Brain microvascular endothelial cell (primary cell): ENCODE results near the gene NTM.

Experiments
- DNase-seq: peaks from one replicate; pipeline ENCODE4 v3.0.0-alpha.2; 2020
- H3K27ac ChIP-seq: fragments of 250-450 bp; sonication (Bioruptor Pico); 2 replicates; pipeline ENCODE4 v1.5.1; 2020; ENCODE audit warnings: mild to moderate bottlenecking, moderate library complexity
- H3K27me3 ChIP-seq: fragments of 250-450 bp; sonication (Bioruptor Pico); replicated peaks from 2 replicates; pipeline ENCODE4 v1.5.1; 2020; ENCODE audit warnings: mild to moderate bottlenecking
- H3K36me3 ChIP-seq: fragments of 250-450 bp; sonication (Bioruptor Pico); replicated peaks from 2 replicates; pipeline ENCODE4 v1.5.1; 2020; ENCODE audit warnings: mild to moderate bottlenecking
- H3K4me3 ChIP-seq: 2 replicates; pipeline ENCODE4 v1.5.1; 2011; ENCODE audit warnings: low read depth, mild to moderate bottlenecking, control low read depth, low read length, moderate library complexity
- CTCF ChIP-seq: IDR thresholded peaks from 2 replicates; pipeline ENCODE4 v1.5.1; 2011; ENCODE audit warnings: low read depth, mild to moderate bottlenecking, moderate library complexity, low read length, control low read depth, inconsistent platforms; ENCODE audit errors: missing control alignments
- in situ Hi-C: cut with HindIII; loops from 2 replicates; pipeline ENCODE4 v1.10.0; 2017; ENCODE audit warnings: low sequenced_read_pairs, low pct_ligation_motif_present

Gene NTM

GRCh38 chr11:131754671-131755070 is 384.3 kb downstream of the NTM start:
- H3K27ac ChIP-seq, result peak overlapping the region; percentile 80
- no peak for DNase-seq
- in situ Hi-C loops, result no loop called here

DNA sequence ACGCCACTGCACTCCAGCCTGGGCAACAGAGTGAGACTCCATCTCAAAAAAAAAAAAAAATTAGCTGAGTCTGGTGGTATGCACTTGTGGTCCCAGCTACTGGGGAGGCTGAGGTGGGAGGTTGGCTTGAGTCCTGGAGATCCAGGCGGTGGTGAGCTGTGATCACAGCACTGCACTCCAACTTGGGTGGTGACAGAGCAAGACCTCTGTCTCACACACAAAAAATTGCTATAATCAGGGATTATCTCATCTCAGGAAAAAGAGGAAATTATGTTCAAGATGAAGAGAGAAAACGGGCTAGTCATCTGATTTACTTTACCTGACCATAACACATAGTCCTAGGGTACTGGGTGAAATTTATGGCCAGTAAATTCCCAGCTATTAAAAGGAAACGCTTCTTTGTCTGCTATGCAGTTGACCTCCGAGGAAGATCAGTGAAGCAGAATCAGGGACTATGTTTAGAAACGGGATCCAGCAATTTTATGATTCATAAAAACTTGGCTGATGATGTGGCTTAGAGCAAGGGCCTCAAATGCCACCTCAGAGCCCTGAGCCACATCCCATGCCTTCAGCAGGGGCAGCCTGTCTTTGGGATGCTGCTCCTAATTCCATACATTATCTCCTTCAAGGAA is 386.2 kb downstream of the NTM start:
- TF ChIP-seq CTCF, result no peak
- in situ Hi-C loops, result no loop called here
- Histone ChIP-seq H3K4me3 (no peak overlapping the region), H3K36me3 (no peaks in the 10 kb centered on the region), H3K27me3 (no peaks in the 10 kb centered on the region), H3K27ac (peak overlapping the region; percentile 80)
- DNase-seq, result peak; percentile 69

More at GRCh38 chr11:131754671-131755070, 384.3 kb downstream of the NTM start:
- Histone ChIP-seq H3K27me3 (no peaks in the 10 kb centered on the region), H3K4me3 (no peak overlapping the region), H3K36me3 (no peaks in the 10 kb centered on the region)
- TF ChIP-seq CTCF, result no peak

GRCh38 chr11:131758726-131759125 is 388.3 kb downstream of the NTM start:
- TF ChIP-seq CTCF, result no peak
- in situ Hi-C loops, result no loop called here
- Histone ChIP-seq H3K27me3 (no peaks in the 10 kb centered on the region), H3K4me3 (no peak overlapping the region), H3K27ac (peak overlapping the region; percentile 100), H3K36me3 (no peaks in the 10 kb centered on the region)
- DNase-seq, result no peak

DNA sequence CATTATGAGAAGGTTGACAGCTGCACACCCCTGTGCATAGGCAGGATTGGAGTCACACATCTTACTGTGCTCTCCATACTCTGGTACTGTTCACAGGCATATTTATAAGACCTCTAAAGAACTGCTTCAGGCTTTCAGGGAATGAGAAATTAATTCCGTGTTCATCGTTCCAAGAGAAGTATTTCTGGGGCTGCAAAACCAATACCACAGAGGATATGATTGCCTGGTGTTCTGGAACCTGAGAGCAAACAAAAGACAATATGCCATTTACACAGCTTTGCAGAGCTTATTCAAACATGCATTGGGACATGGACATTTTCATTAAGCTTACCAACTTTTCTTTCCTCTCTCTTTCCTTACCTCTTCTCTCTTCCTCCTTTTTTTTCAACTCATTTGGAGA is 388.7 kb downstream of the NTM start:
- DNase-seq, result no peak
- Histone ChIP-seq H3K27me3 (no peaks in the 10 kb centered on the region), H3K4me3 (no peak overlapping the region), H3K36me3 (no peaks in the 10 kb centered on the region), H3K27ac (peak overlapping the region; percentile 100)
- TF ChIP-seq CTCF, result no peak
- in situ Hi-C loops, result no loop called here

DNA sequence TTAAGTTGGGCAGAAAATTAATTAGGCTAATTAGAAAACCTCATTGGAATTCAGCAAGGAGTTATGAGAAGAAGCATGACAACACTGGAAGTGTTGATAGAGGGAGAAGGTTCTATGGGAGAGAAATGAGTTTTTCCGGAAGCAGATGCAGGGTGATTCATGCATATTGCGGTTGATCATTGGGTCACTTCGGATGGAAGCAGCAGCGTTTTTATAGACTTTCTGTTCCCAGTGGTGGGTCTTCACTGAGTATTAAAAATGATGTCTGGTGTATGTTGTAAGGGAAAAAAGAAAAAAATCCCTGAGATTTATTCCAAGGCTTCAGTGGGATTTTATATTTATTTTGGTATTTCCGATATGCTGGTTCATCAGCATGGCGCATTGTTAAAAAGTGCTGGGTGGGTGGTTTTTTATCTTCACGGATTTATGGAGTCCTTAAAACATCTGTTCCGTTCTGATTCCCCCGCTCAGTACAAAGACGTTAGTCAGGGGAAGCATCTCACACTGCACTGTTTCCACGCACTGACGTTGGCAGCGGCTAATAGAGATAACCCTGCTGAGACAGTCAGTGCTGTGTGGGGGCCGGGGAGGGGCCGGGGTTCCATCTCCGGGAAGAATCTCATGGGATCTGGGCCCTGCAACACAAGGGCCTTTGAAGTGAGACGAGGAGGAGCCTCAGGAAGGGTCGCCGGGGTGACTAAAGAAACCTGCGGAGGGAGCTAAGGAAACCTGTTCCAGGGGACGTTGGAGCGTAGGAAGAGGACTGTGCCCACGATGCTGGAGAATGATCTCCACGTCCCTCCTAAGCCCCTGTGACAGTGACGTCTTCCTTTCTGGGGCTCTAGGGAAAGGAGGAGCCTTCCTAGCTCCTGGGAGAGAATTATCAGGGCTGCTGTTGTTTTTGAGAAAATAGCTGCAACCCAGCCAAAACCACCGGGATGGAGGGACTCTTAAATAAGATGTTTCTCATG is 390.0 kb downstream of the NTM start:
- Histone ChIP-seq H3K4me3 (no peak overlapping the region), H3K27ac (peak overlapping the region; percentile 100), H3K36me3 (no peaks in the 10 kb centered on the region), H3K27me3 (no peaks in the 10 kb centered on the region)
- peak; percentile 58 for TF ChIP-seq CTCF
- peak; percentile 96 for DNase-seq
- in situ Hi-C loops, result no loop called here
